ENCODE measurements around the gene FIS1. TPM values are rescaled to one million over a fixed set of nuclear protein-coding genes. Genes with fewer than 3 reads are reported as not detected.

The FIS1 gene
- total RNA-seq, 1 experiment from 2014 or later = 114 TPM

DNA sequence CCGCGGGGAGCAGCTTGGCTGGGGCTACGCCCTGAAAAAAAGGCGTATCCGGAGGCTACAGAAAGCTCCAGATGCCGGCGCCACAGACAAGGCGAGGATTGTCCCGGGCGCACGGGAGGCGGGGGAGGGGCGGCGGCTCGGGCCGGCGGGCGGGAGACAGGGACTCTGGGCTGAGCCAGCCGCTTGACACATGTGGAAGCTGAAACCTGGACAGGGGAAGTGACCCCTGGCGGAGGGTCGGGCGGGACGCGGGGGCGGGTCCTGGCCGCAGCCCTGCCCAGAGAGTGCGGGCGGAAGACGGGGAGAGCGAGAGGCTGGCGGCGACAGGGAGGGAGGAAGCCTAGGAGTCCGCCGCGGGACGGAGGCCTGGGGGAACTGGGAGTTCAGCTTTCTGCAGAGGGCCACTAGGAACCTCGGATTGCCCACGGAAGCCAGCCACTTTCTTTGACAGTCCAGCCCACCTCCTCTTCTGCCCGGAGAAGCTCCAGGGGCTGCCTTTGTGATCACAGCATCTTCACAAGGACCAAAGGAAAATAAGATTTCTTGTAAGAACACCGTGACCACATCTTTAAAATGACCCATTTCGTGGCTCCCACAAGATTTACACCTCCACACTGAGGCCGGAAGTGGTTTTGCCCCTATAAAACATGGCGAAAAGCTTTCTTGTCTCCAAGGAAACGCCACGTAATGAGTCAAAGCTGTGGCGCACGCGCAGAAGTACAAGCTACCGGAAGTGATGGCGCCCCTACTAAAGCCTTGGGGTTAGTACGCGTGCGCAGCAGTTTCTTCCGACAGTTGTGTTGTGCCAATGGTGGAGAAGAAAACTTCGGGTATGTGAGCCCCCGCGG is 27.3 kb downstream of the FIS1 start, which contains the start of the genes PLOD3 and ZNHIT1:
TSS of gene PLOD3 (minus strand) at position 194 of the 848 bp plus-strand sequence. CDS start 307 bp downstream, outside the sequence.
TSS of gene ZNHIT1 (plus strand) at position 778 of the 848 bp plus-strand sequence. CDS start at position 809, 31 bp downstream.
- CTCF ChIA-PET = interaction anchor here (0.8 to 2.3 kb wide), 9 partner anchors 25 to 417 kb away, joined by 3 to 21 read pairs (median 4); partner anchors contain the start of genes FIS1 and UFSP1
- Histone ChIP-seq H3K79me2 (ENCODE audit: insufficient read depth, low read length) (peaks cover 46% of the 10 kb centered on the region), H3K27me3 (ENCODE audit: insufficient read depth, low read length) (no peaks in the 10 kb centered on the region), H3K9me2 (ENCODE audit: insufficient read depth) (no peaks in the 10 kb centered on the region), H3K4me1 (ENCODE audit: control insufficient read depth in 1 of 2, insufficient read depth in 2 of 2, low read length in 2 of 2) (peaks cover 0 to 21% of the 10 kb centered on the region in 2 experiments; a peak in 2 of 4 replicates), H3K4me3 (replicated peaks in 1 of 2; ENCODE audit: low read depth in 1 of 2, low read length in 2 of 2) (peak within 1 kb of the TSS; percentile 93 to 97), H3K36me3 (ENCODE audit: control insufficient read depth in 1 of 2, insufficient read depth in 2 of 2, low read length in 2 of 2) (peaks cover 0 to 4% of the 10 kb centered on the region in 2 experiments; a peak in 2 of 4 replicates), H4K20me1 (ENCODE audit: insufficient read depth) (no peaks in the 10 kb centered on the region), H2AFZ (ENCODE audit: low read depth, low read length, poor library complexity, severe bottlenecking) (peak within 1 kb of the TSS; percentile 56), H3K9me3 (ENCODE audit: control insufficient read depth in 1 of 2, insufficient read depth in 1 of 2, low read depth in 1 of 2, low read length in 2 of 2) (no peaks in the 10 kb centered on the region), H3K9ac (ENCODE audit: low read length) (peak within 1 kb of the TSS; percentile 85), H3K4me2 (ENCODE audit: low read length) (peak within 1 kb of the TSS; percentile 97), H3K27ac (ENCODE audit: low read depth, low read length) (peak within 1 kb of the TSS; percentile 91)
- RAD21 ChIA-PET (ENCODE audit: low non-redundant PET in 1 of 2, low total read pairs in 2 of 2, uncharacterized antibody in 2 of 2, unreplicated experiment in 2 of 2) = interaction anchor here (0.5 to 1.5 kb wide), 7 partner anchors 15 to 118 kb away, joined by 3 to 10 read pairs (median 3); no protein-coding TSS in a partner anchor
- TF ChIP-seq POLR2AphosphoS5 (IDR thresholded peaks at IDR 0.05; ENCODE audit: low read depth, low read length) = peak; percentile 86
- TF ChIP-seq, protein P1, sequence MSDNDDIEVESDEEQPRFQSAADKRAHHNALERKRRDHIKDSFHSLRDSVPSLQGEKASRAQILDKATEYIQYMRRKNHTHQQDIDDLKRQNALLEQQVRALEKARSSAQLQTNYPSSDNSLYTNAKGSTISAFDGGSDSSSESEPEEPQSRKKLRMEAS (IDR thresholded peaks at IDR 0.05) = peak; percentile 68
- TF ChIP-seq YY1 (IDR thresholded peaks at IDR 0.05; ENCODE audit: extremely low read depth, insufficient replicate concordance, low read depth, low read length) = peak; percentile 99
- TF ChIP-seq ZNF274 (IDR thresholded peaks at IDR 0.05; ENCODE audit: low read depth, low read length) = no peak
- TF ChIP-seq, protein P2, sequence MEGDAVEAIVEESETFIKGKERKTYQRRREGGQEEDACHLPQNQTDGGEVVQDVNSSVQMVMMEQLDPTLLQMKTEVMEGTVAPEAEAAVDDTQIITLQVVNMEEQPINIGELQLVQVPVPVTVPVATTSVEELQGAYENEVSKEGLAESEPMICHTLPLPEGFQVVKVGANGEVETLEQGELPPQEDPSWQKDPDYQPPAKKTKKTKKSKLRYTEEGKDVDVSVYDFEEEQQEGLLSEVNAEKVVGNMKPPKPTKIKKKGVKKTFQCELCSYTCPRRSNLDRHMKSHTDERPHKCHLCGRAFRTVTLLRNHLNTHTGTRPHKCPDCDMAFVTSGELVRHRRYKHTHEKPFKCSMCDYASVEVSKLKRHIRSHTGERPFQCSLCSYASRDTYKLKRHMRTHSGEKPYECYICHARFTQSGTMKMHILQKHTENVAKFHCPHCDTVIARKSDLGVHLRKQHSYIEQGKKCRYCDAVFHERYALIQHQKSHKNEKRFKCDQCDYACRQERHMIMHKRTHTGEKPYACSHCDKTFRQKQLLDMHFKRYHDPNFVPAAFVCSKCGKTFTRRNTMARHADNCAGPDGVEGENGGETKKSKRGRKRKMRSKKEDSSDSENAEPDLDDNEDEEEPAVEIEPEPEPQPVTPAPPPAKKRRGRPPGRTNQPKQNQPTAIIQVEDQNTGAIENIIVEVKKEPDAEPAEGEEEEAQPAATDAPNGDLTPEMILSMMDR (IDR thresholded peaks at IDR 0.05 in 2 of 3, conservative IDR thresholded peaks at IDR 0.05 in 1 of 3; ENCODE audit: borderline replicate concordance in 1 of 3, insufficient read depth in 1 of 3, low read depth in 2 of 3, low read length in 2 of 3) = 0 out of 6 replicates have a peak, but pooled peaks of 1 of the 3 experiments have one; percentile 15
- TF ChIP-seq SP1 (IDR thresholded peaks at IDR 0.05; ENCODE audit: low read depth) = peak; percentile 24; the same call in 1 of the 2 replicates
- TF ChIP-seq TCF7L2 (IDR thresholded peaks at IDR 0.05; ENCODE audit: borderline replicate concordance, extremely low read depth, insufficient read depth, insufficient read length) = peak; percentile 7
- peak; percentile 95 for TF ChIP-seq EGR1 (IDR thresholded peaks at IDR 0.05; ENCODE audit: low read depth)
- peak; percentile 61; the same call in 1 of the 2 replicates for TF ChIP-seq SIN3A (IDR thresholded peaks at IDR 0.05; ENCODE audit: low read depth)
- peak; percentile 51 for TF ChIP-seq POLR2A (IDR thresholded peaks at IDR 0.05; ENCODE audit: borderline replicate concordance, extremely low read depth, insufficient read depth, insufficient read length)
- TF ChIP-seq, protein P3, sequence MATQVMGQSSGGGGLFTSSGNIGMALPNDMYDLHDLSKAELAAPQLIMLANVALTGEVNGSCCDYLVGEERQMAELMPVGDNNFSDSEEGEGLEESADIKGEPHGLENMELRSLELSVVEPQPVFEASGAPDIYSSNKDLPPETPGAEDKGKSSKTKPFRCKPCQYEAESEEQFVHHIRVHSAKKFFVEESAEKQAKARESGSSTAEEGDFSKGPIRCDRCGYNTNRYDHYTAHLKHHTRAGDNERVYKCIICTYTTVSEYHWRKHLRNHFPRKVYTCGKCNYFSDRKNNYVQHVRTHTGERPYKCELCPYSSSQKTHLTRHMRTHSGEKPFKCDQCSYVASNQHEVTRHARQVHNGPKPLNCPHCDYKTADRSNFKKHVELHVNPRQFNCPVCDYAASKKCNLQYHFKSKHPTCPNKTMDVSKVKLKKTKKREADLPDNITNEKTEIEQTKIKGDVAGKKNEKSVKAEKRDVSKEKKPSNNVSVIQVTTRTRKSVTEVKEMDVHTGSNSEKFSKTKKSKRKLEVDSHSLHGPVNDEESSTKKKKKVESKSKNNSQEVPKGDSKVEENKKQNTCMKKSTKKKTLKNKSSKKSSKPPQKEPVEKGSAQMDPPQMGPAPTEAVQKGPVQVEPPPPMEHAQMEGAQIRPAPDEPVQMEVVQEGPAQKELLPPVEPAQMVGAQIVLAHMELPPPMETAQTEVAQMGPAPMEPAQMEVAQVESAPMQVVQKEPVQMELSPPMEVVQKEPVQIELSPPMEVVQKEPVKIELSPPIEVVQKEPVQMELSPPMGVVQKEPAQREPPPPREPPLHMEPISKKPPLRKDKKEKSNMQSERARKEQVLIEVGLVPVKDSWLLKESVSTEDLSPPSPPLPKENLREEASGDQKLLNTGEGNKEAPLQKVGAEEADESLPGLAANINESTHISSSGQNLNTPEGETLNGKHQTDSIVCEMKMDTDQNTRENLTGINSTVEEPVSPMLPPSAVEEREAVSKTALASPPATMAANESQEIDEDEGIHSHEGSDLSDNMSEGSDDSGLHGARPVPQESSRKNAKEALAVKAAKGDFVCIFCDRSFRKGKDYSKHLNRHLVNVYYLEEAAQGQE (IDR thresholded peaks at IDR 0.05; ENCODE audit: low read depth) = no peak
- no peak for TF ChIP-seq JUND (IDR thresholded peaks at IDR 0.05)
- no TSS peak for BruUV-seq (replicated peaks)
- ATAC-seq = peak; percentile 91
- DNase-seq (ENCODE audit: low read depth, low spot score) = peak; percentile 96
- POLR2A ChIA-PET = interaction anchor here (0.9 to 1.8 kb wide), 11 partner anchors 9 to 328 kb away, joined by 3 to 11 read pairs (median 4); partner anchors contain the start of genes FIS1, UFSP1 and VGF
- intact Hi-C loops (cut with micrococcal nuclease) = loop anchor here (2.0 kb wide), 1 partner anchor 15 kb away; no protein-coding TSS in a partner anchor
